GM18499 (cell line): Measurements from ENCODE around the gene FEV.

Experiments used
- ATAC-seq: cut with Tn5 transposase; IDR thresholded peaks from one replicate; pipeline ENCODE4 v1.9.1; 2021; ENCODE audit warnings: moderate number of reproducible peaks; ENCODE audit not compliant: insufficient read depth, unreplicated experiment

Gene FEV

GRCh38 chr2:218995561-218995960 lies 10.6 kb upstream of the FEV start:
- ATAC-seq: no peak

DNA sequence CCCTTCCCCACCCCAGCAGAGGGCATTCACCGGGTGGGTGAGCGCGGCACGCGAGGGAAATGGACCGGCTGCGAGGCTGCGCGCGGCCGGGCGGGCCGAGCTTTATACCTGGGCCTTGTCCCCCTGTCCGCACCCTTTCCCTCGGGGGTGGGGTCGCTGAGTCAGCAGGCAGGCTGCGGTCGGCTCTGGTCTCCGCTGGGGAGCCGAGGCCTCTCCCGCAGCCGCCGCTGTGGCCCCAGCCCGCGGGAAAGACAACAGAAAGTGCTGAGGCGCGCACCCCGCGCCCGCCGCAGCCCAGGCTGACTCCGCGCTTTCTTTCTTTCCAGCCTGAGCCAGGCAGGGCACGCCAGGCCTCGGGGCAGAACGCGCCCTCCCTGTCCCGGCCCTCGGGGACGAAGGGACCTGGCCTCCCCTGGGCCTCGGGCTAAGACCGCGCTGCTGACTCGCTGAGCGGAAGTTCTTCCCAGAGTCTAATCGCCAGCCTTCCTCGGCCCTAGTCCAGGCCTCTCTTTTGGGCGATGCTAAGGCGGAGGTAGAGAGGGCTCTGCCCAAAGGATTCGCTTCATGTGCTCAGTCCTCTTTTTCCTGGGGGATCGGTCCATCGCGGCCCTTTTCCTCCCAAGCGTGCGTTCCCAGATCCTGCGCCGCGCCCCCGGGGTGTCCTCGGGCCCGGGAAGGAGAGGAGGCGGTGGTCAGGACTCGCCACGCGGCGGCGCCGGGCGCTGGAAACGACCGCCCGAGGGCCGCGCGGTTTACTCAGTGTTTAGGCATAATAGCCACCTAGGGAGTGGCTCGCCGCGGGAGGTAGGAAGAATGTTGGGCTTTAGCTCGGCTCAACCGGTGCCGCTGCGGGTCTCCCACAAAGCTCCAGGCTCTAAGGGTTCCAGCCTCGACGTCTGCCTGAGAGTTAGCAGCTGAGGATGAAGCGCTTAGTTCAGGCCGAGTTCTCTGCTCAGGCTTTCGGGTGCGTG lies 8.6 kb upstream of the FEV start, which contains the start of gene CRYBA2:
TSS of gene CRYBA2 (minus strand) at position 78 of the 971 bp plus-strand sequence. CDS start 246 bp downstream, outside the sequence.
- ATAC-seq: no peak

GRCh38 chr2:218992703-218993344 lies 7.8 kb upstream of the FEV start:
- ATAC-seq: no peak

DNA sequence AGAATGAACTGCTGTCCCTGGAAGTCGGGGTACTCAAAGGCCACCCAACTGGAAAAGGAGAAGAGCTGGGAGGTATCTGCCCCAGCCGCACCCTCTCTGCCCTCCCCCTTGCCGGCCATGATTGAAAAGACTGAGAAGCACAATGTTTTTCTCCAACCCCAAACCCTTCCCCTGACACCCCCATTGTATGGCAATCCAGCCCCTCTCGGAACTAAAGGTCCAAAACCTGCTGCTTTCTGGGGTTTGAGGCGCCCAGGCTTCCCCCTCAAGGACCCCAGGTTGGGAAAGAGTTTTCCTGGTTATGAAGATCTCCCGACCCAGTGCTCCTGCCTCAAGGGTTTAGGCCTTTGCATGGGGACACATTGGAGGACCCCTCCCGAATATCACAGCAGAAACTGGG lies 7.2 kb upstream of the FEV start:
- ATAC-seq: no peak

DNA sequence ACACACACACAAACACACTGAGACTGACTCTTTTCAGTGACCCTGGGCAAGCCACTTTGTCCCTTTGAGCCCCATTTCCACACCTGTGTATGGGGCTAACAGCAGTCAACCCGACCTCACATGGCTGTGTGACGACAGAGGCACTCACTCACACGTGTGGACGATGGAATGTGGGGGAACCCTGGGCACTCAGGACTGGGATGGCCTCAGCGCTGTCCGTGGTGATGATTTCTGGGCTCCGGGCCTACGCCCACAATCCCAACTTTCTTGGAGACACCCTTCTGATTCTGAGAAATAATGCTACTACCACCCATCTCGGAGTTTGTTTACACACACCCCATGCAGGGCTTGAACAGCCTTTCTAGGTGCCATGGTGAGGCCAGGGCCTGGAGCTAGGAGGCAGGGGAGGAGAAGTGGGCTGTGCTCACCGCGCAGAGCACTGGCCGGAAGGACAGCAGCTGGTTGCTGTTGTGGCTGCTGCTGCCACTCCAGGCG lies 6.7 kb upstream of the FEV start:
- no peak for ATAC-seq

DNA sequence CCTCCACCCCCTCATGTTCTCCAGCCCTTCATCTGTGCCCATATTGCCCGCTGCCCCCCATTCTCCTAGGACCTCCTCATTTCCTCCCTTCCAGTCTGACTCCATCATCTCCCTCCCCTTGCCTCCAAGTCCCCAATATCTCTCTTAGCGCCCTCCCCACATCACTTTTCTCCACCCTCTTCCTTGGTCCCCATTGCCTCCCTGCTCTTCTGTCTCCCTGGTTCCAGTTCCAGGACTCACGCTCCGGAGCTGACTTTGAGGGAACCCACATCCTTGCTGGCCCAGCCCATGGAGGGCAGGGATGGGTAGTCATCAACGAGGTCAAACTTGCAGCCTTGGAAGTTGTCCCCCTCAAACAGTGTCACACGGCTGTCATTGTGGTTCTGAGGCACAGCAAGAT lies 5.6 kb upstream of the FEV start:
- ATAC-seq: no peak

GRCh38 chr2:218990052-218990451 lies 5.1 kb upstream of the FEV start:
- no peak for ATAC-seq

GRCh38 chr2:218988650-218989049 lies 3.7 kb upstream of the FEV start:
- no peak for ATAC-seq

DNA sequence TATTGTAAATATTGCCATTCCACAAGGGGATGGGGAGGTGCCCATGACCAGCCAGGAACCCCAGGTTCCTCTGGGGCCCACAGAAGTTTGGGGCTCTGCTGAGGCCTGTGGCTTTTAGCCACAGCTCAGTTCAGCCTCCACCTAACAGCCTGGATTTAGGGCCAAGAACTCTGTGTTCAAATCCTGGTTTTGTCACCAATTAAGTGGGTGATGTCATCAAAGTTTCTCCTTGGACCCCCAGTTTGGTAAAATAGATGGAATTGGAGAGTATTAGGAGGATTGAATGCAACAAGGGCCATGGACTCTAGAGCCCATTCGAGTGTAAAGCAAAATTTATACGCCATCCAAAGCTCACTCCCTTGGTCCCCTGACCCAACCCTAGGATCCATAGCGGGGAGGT lies 3.2 kb upstream of the FEV start:
- no peak for ATAC-seq

DNA sequence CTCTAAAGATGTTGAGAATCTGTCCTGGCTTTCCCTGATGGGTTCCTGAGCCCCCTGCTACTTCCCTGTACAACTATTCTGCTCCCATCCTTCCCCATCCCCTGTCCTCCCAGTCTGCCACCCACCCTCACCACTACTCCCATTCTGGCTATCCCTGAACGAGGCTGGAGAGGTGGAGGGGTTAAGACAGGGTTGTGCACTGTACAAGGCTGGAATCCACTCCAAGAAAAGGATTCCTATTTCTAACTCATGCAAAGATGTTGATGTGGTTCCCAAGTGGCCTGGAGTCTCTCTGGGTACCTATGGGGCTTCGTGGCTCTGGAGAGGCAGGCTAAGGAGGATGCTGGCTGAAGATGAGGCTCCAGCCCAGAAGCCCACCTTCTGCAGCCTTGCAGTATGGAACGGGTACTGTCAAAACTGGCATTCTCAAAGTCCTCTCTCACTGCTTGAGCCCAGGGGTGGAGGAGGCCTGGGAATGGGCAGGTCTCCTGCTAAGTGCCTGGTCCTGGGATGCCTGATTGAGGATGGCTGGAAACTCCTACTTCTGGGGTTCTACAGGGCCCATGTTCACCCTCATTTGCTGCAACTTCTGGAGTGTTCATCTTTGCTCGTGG lies 1.3 kb upstream of the FEV start:
- ATAC-seq: no peak

GRCh38 chr2:218985325-218986091 lies 524 bp upstream of the FEV start:
- no peak for ATAC-seq

DNA sequence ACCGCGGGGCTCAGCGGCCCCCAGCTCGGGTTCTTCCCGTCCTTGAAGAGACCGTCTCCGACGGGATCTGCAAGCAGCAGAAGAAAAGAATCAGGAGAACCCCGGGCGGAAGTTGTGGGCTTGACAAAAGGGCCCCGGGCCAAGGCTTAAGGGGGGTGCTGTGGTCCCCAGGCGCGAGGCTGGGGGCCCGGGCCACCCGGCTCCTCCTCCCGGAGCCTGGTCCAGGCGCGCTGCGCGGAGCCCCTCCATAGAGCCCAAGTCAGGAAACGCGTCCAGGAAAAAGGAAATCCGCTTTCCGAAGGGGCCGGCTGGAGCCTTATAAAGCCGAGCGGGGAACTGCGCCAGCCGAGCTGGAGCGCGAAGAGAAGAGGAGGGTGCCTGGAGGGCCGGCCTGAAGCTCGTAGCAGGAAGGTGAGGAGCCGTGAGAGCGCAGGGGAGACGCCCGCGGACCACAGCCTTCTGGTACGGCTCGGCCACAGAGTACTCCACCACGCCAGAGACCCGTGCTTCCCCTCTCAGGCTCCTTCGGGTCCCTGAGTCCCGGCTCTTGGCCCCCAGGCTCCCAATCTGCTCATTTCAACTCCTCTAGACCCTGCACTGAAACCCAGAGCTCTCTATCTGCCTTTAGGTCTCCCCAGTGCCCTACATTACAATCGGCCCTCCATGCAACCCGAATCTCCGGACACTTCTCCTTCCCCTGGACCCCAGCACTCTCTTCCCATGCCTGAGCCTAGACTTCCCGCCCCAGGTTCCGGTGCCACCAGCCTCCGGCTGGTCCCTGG lies 554 bp downstream of the FEV start:
- ATAC-seq: no peak

- no peak for ATAC-seq
Observed at GRCh38 chr2:218983934-218984238, 1.1 kb downstream of the FEV start.

- ATAC-seq: no peak
Observed at GRCh38 chr2:218983263-218983933, 1.6 kb downstream of the FEV start.

DNA sequence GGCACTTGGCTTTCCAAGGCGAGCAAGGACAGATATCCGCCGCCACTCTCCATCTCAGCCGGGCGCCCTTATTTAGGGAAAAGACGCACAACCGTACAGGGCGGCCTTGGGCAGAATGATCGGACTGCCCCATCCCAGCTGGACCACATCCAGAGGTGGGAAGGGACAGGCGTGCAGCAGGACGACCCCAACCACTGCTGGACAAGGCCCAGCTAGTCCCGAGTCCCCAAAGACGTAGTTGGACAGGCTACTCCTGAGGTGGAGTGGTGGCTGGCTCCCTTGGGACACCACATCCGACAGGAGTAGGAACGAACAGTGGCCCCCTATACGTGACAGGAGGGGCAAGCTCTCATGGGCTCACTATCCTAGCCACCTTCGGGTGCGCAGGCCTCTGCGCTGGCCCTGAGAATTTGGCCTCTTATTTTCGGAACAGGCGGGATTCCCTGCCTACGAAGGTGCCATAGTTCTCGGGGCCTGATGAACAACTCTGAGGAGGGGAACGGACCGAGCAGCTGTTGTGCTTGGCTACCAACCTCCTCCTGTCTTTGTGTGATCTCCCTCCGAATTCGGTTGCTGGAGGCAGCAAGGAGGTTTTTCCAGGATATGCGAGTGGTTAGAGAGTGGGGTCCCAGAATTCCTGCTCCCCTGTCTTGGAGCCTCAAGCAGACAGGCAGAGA lies 2.3 kb downstream of the FEV start:
- ATAC-seq: no peak

GRCh38 chr2:218981881-218982585 lies 3.0 kb downstream of the FEV start:
- ATAC-seq: no peak

DNA sequence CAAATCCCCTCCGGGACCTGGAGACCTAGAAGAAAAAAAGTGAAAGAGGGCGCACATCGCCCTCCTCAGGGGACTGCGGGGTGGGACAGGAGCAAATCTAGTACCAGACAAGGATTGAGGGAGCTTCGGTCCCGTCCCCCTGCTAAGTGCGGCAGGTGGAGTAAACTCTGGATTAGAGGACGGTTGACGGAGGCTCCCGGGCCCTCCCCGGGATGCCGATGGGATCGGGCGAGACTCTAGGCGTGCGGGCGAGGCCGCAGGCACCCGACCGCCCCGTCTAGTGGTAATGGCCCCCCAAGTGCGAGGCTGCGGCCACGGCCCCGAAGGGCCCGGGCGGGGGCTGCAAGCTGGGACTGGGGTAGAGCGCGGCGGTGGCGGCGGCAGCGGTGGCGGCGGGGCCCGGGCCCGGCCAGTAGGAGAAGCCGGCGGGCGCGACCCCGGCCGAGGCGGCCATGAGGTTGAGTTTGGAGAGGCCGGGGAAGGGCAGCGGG lies 3.5 kb downstream of the FEV start:
- ATAC-seq: no peak
